ENCODE measurements around the gene RAPGEF2. TPM values are rescaled to one million over a fixed set of nuclear protein-coding genes. Genes with fewer than 3 reads are reported as not detected.
A peak's percentile ranks its signal among the peaks of the same experiment; 100 is the strongest.

Gene RAPGEF2
- total and polyA plus RNA-seq, 10 of the 15 experiments (the other 5 are each of a cell fraction or from before 2014, with no cell fraction given), result 0.31 to 24.0 (median 2.9) TPM

- H3K9ac ChIP-seq (ENCODE audit: control insufficient read depth, insufficient read depth, low read length), result peak overlapping the region; percentile 36; the same call in 1 of the 2 replicates
- H4K20me1 ChIP-seq (ENCODE audit: control insufficient read depth, insufficient read depth), result no peaks in the 10 kb centered on the region
- POLR2A ChIA-PET, result interaction anchor here (0.5 to 1.3 kb wide), 4 partner anchors 26 to 512 kb away, joined by 3 to 6 read pairs (median 4); no protein-coding TSS in a partner anchor
- H3K9me3 ChIP-seq (replicated peaks; ENCODE audit: control insufficient read depth, insufficient read depth, low read length), result no peaks in the 10 kb centered on the region
- FAIRE-seq (no peak), ATAC-seq (peak; percentile 70), DNase-seq (ENCODE audit: low read depth, low spot score) (no peak)
- SMC1A ChIA-PET (ENCODE audit: uncharacterized antibody, unreplicated experiment), result interaction anchor here (0.6 to 6.4 kb wide), 17 partner anchors 9 to 455 kb away, joined by 3 to 69 read pairs (median 4); no protein-coding TSS in a partner anchor
- H3K27ac ChIP-seq (ENCODE audit: control insufficient read depth, insufficient read depth), result peak overlapping the region; percentile 69
- no TSS peak for BruUV-seq (replicated peaks)
- H3K27me3 ChIP-seq (replicated peaks in 1 of 2; ENCODE audit: control insufficient read depth in 2 of 2, insufficient read depth in 2 of 2, low read length in 1 of 2), result no peaks in the 10 kb centered on the region
- peak overlapping the region; percentile 57 for H3K4me3 ChIP-seq
- no peak overlapping the region; the same call in 1 of the 2 replicates for H2AFZ ChIP-seq (ENCODE audit: control insufficient read depth, low read depth, low read length)
- H3K4me1 ChIP-seq (ENCODE audit: control insufficient read depth, insufficient read depth, low read length), result peaks cover 44% of the 10 kb centered on the region
- no peaks in the 10 kb centered on the region for H3K36me3 ChIP-seq (ENCODE audit: control insufficient read depth in 2 of 2, insufficient read depth in 2 of 2, low read length in 1 of 2)
- RAD21 ChIA-PET (ENCODE audit: unreplicated experiment), result interaction anchor here (0.7 to 4.1 kb wide), 16 partner anchors 8 to 507 kb away, joined by 3 to 51 read pairs (median 4); no protein-coding TSS in a partner anchor
- intact Hi-C loops (cut with micrococcal nuclease; ENCODE audit: unreplicated experiment) (loop anchor here (5.0 to 10.0 kb wide), 2 partner anchors 267 to 450 kb away; no protein-coding TSS in a partner anchor), in situ Hi-C loops (cut with MboI) (loop anchor here (5.0 kb wide), 1 partner anchor 320 kb away; no protein-coding TSS in a partner anchor)
- peaks cover 81% of the 10 kb centered on the region for H3K79me2 ChIP-seq (ENCODE audit: control insufficient read depth, insufficient read depth, low read length)
- H3K4me2 ChIP-seq (ENCODE audit: control insufficient read depth, insufficient read depth), result peak overlapping the region; percentile 81
- CTCF ChIA-PET, result interaction anchor here (0.6 to 4.5 kb wide), 15 partner anchors 9 to 913 kb away, joined by 3 to 54 read pairs (median 4); no protein-coding TSS in a partner anchor
- WGBS (ENCODE audit: insufficient coverage, insufficient replicate concordance, low lambda C conversion rate, missing lambda C conversion rate), result 20% methylated on average over 5 of the region's 5 CpGs
- no peak for TF ChIP-seq YY1 (IDR thresholded peaks at IDR 0.05; ENCODE audit: low read depth, low read length)
- TF ChIP-seq ATF2 (IDR thresholded peaks at IDR 0.05; ENCODE audit: low read length), result no peak
- TF ChIP-seq CREM (IDR thresholded peaks at IDR 0.05; ENCODE audit: low read depth), result no peak
- TF ChIP-seq CHD4 (IDR thresholded peaks at IDR 0.05), result no peak
- TF ChIP-seq IRF3 (IDR thresholded peaks at IDR 0.05), result no peak
- no peak for TF ChIP-seq USF2 (IDR thresholded peaks at IDR 0.05; ENCODE audit: borderline replicate concordance, low read depth, low read length)
- TF ChIP-seq SPI1 (IDR thresholded peaks at IDR 0.05; ENCODE audit: borderline replicate concordance, insufficient read depth, low read depth, low read length), result peak; percentile 59
- TF ChIP-seq PKNOX1 (IDR thresholded peaks at IDR 0.05), result no peak
- TF ChIP-seq NFYA (IDR thresholded peaks at IDR 0.05; ENCODE audit: borderline replicate concordance, low read depth, low read length), result no peak
- no peak for TF ChIP-seq HCFC1 (IDR thresholded peaks at IDR 0.05; ENCODE audit: low read length)
- no peak for TF ChIP-seq E4F1 (IDR thresholded peaks at IDR 0.05; ENCODE audit: borderline replicate concordance, partially characterized antibody)
Measured at GRCh38 chr4:159177265-159178150, 74.6 kb downstream of the RAPGEF2 start.
